SHP77 (cell line): ENCODE results near the gene KPNA3.
A peak's percentile ranks its signal among the peaks of the same experiment; 100 is the strongest.
"Not testable (repeated sequence)": the region's sequence is repeated elsewhere in the genome, so short reads cannot be mapped to it uniquely, and the experiment has no call there.

Source experiments
- DNase-seq, 2 experiments: peaks; one replicate each; lab custom pipeline; 2025; lab: John Stamatoyannopoulos, UW

The KPNA3 gene

DNA sequence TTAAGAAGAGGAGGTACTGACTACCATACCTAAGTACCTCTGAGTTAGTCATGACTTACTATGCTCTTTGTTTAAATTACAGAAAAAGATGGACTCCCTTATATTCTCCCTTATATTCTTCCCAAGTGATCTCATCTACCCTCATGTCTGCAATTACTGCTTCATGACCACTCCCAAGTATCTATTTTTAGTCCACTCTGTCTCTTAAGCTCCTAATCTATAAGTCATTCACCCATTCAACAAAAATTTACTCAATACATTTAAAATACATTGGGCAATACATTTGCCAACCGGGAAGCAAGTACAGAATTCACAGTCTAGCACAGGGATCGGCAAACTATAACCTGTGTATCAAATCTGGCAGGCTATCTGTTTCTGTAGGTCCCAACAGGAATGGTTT, 42.6 kb downstream of the KPNA3 start:
- DNase-seq = no peak

- no peak for DNase-seq
These were observed 46.4 kb downstream of the KPNA3 start for GRCh38 chr13:49746111-49746510.

DNA sequence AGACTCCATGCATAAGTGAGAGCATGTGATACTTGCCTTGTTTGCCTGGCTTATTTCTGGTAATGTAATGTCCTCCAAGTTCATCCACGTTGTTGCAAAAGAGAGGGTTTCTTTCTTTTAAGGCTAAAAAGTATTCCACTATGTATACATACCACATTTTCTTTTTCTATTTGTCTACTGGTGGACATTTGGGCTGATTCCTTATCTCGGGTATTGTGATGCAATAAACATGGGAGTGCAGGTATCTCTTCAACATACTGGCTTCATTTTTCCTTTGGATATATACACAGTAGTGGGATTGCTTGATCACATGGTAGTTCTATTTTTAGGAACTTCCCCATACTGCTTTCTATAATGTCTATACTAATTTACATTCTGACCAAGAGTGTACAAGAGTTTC, 51.6 kb downstream of the KPNA3 start:
- no peak for DNase-seq

GRCh38 chr13:49739498-49740187, 52.8 kb downstream of the KPNA3 start:
- no peak for DNase-seq

GRCh38 chr13:49733181-49733951, 59.1 kb downstream of the KPNA3 start:
- no peak for DNase-seq

- no peak for DNase-seq
These were observed 60.7 kb downstream of the KPNA3 start for GRCh38 chr13:49731766-49732165.

GRCh38 chr13:49716615-49717014, 75.9 kb downstream of the KPNA3 start:
- no peak for DNase-seq

DNA sequence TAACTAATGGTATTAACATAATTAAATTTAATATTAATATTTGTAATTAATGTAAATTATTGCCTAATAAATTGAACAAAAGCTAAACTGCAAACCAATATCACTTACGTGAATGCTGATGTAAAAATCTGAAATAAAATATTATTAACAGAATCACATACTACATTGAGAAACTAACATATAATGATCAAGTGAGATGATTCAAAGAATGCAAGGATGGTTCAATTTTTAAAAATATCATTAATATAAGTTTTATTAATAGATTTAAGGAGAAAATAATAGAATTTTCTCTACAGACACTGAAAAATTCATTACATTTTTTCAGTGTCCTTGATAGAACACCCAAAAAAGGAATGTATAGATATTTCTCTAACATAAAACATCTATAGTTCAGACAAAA, 77.7 kb downstream of the KPNA3 start:
- DNase-seq = no peak

DNA sequence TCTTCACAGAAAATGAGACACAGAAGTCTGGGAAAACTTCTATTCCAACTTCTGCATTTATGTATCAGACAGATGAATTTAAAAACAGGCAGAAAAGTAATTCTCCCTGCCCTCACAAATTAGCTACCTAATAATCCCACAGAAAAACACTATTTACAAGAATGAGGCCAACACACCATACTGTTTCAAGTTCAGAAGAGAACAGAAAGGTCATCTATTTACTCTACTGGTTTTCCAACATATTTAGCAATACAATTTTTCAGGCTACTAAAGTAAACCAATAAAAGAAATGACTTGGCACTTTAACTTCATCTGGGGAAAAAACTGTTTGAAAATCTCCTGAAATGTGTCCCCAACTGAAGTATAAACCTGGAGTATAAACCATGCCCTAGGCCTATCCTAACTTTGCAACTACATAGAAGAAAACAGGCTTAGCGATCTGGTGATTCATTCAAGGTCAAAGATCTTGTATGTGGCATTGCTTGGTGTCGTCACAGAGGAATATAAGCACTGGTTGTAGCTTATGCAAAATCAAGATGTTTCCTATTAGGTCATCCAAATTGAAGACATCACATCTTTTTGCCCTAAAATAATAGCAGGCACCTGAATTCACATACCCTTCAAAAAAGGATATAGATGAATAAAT, 81.1 kb downstream of the KPNA3 start:
- no peak for DNase-seq

GRCh38 chr13:49704264-49704663, 88.2 kb downstream of the KPNA3 start:
- DNase-seq = not testable (repeated sequence)

DNA sequence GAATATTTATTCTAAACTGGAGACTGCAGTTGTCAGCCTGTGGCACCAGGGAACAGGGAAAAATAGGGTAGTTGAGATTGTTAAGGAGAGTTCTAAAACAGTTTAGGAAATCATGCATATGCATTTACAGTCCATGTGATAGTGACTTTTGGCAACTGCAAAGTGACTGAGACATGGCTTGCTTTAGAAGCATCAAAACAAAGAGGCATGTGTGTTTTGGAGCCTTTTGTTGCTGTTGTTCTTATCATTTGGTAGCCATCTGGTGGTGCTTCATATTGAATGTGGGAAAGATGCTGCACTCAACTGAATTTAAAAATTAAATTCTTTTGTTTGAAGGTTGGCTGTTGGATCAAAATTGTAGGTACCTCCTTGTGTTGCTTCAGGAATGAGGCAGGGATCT, 91.0 kb downstream of the KPNA3 start:
- DNase-seq = no peak

DNA sequence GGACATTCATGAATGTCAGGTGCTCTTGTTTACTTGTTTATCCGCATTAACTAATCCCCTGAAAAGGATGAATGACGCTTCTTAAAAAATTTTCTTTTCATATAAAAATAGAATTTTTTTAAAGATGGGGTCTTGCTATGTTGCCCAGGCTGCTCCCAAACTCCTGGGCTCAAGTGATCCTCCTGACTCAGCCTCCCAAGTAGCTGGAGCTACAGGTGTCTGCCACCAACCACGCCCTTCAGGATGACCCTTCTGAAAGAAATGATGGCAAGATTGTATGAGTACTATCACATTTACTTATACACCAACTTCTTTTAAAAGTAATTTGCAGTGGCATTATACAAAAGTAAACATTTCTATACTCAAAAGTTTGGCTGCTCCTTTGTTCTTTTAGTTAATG, 95.0 kb downstream of the KPNA3 start:
- no peak for DNase-seq

DNA sequence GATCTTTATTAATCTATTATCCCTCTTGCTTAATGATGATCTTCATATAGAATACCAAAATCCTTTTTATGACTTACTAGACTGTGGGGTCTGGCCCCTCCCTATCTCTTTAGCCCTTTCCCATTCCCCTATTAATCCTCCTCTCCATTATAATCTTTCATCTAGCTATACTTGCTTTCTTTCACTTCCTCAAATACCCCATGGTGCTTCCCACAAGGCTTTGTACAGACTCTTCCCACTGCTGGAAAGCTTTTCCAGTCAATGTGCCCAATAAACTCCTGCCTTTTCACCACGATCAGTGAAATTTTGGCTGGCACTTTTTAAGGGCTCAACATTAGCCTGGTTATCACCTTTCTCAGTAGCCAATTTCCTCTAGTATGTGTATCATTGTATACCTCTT, 98.0 kb downstream of the KPNA3 start:
- DNase-seq = no peak

DNA sequence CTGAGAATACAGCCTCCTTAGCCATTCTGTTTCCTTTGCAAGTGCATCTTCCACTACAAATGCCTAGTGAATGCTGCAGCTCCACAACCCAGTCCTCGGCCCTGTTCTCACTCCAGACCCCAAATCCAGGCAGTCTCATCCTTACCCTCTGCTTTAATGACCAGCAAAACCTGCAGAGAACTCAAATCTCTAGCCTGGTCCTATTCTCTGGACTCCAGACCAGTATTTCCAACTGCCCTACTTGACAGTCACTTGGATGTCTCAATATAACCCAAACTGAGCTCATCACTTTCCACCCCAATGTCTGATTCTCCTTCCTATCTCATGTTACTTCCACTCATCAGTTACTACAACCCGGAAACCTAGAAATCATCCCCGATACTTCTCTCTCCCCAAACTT, 98.6 kb downstream of the KPNA3 start:
- DNase-seq = no peak

DNA sequence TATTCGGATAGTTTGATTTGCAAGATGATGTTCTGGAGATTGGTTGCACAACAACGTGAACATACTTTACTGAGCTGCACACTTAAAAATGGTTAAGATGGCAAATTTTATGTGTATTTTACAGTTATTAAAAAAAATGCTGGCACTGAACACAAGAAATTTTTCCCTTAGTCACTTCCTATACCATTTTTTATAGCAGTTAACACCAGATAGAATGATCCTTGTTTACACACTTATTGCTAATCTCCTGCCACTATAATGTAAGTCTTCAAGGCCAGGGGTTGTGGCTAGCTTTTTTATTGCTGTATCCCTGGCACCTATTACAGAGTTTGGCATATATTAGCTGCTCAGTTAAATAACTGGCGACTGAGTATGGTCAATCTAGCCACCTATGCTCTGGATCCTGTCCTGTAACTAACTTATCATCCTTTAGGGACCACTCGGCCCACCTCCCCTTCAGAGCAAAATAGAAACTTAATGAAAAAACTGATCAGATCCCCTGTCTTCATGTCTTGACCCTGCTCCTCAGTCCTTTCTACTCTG, 99.2 kb downstream of the KPNA3 start:
- DNase-seq = no peak

DNA sequence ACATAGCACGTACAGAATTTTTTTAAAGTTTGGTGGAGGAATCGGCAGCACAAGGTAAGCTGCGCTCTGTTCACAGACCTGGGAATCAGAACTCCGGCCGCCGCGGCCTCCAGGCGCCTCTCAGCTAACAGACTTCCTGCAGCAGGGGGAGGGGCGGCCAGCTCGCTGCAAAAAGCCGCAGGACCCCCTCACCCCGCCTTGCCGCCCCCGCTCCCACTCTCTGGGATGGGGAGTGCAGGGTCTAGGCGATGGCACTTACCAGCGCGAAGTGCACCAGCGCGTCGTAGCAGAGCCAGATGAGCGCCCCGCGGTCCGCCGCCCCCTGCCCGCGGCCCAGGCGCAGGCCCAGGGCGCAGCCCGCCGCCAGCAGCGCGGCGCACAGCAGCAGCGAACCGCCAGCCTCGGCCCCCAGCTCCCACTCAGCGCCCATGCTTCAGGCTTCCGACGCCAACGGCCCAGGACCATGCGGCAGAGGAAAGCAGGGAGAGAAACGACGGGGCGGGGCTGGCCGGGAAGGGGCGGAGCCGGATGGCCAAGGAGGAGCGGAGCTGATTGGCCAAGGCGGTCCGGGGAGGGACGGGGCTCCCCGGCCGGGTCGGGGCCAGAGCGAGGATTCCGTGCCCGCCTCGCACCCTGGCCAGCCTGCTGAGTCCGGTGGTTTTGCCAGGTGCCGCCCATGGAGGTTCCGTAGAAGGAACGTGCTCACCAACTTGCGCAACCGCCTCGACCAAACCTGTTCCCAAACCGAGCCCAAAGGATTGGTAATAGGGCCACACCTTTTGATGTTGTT, 101.3 kb downstream of the KPNA3 start, which contains the start of gene EBPL:
Gene EBPL (minus strand): TSS at position 492 of the 790 bp plus-strand sequence. CDS start 62 bp downstream, at position 430.
- peak; percentile 85 to 87 for DNase-seq

DNA sequence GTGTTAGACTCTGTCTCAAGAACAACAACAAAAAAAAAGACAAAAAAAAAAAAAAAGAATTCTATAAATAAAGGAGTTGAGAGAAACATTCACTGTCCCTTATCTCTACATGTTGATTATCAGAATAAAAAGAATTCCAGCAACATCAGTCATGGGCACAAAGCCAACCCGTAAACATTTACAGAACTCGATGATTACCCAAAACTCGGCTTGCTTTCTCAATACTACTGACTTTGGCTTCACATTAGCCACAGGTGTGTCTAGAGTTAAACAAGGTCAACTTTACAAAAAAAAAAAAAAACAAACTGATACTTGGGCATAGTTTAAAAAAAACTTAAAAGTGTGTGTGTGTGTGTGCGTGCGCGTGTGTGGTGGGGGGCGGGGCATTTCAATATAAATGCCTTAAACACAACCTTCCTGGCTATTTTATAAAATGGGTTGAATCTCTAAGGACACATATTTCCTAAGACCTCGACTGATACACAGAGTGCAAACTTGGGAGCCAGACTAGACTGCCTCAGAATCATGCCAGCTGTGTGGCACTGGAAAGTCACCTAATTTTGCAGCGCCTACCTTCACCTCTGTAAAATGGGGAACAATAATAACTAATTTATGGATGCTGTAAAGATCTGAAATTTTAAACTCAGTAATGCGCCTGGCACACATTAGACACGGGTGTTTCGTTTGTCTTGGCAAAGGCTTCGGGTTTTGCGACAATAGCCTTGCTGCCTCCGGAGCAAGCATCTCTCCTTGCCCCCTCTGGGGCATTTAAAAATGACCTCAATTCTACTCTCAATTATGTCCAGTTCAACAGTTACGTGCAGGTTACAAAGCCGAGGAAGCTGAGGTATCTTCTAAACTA, 102.1 kb downstream of the KPNA3 start:
- no peak for DNase-seq

DNA sequence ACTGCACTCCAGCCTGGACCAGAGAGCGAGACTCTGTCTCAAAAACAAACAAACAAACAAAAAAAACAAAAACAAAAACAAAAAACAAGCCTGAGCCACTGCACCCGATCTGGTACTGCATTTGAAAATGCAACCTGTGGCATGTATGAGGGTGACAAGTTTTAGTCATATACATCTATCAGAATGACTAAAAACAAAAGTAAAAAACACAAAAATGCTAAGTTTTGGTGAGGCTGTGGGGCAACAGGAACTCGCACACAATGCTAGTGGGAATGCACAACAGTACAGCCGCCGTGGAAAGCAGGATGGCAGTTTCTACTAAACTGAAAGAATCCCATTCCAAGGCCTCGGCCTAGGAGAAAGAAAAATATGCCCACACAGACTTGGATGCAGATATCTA, 109.0 kb downstream of the KPNA3 start:
- no peak for DNase-seq

DNA sequence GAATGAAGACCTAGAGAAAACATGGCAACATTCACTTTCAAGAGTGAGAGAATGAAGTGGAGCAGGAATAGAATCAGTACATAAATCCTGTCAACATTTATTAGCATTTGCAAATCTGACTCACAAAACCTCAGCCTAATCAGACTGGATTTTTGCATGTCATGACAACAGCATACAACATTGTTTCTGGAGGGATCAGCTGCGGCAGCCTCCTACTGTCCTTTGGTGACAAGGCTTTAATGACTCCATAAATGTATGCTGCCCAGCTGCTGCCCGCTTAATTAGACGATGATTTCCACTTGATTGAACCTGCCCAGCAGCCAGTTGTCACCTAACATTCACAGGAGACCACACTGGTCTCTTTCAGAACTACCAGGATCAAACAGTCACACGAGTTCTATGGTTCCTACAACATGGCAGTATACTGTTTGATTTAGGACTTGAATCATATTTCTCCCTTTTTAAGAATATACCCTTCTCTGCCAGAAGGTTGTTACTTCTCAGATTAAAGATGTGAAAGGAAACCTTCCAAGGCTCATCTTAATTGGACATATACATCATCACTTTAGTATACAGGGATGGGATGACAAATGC, 110.5 kb downstream of the KPNA3 start:
- peak; percentile 27 to 36 for DNase-seq

DNA sequence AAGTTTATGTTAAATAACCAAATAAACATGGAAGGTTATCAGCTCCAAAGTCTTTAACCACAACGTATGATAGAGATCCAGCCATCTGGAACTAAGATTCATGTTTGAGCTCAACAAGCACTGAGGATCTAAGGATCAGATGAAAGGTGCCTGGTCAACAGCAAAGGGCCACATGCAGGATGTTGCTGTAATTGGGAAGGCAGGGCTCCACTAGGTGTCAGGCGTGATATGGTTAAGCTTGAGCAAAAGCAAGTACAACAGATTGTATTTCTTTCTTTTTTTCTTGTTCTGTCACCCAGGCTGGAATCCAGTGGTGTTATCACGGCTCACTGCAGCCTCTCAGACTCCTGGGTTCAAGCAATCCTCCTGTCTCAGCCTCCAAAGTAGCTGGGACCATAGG, 113.2 kb downstream of the KPNA3 start:
- DNase-seq = no peak
